Esophagus muscularis mucosa (tissue), 3 donors: Measurements from ENCODE around the gene ARHGAP8.

Source experiments
- POLR2AphosphoS5 ChIP-seq, 2 donors: sonication (generic); formaldehyde crosslinking; IDR thresholded peaks; one replicate each; pipeline ENCODE4 v1.6.1; 2017; ENCODE audit warnings: antibody characterized with exemption in 2 of 2
- TF ChIP-seq, protein P1 (sequence below), 3 experiments: fragments of 200-600 bp in 2 of 3; fragments of 450-650 bp in 1 of 3; sonication (generic) in 2 of 3; IDR thresholded peaks; one replicate each; pipeline ENCODE4 v1.5.1; 2017 to 2019; ENCODE audit warnings: antibody characterized with exemption in 3 of 3, mild to moderate bottlenecking in 2 of 3, moderate library complexity in 1 of 3

DNA sequence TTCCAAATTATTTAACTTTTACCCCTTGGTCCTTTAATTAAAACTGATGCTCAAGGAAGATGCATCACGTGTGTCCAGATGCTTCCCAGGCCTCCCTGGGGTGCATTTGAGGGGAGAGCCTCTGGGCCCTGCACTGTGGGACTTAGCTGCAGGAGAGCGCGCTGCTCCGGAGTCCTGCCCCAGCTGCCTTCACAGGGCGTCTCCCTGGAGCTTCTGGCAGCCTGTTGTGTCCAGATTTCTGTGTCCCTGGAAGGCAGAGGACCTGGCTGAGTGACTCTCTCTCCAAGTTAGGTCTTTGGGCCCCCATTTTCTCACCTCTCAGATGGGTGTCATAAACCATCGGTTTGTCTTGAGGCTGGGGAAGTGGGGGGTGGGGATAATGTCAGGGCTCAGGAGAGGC is 3.0 kb downstream of the ARHGAP8 start:
- TF ChIP-seq, protein P1, sequence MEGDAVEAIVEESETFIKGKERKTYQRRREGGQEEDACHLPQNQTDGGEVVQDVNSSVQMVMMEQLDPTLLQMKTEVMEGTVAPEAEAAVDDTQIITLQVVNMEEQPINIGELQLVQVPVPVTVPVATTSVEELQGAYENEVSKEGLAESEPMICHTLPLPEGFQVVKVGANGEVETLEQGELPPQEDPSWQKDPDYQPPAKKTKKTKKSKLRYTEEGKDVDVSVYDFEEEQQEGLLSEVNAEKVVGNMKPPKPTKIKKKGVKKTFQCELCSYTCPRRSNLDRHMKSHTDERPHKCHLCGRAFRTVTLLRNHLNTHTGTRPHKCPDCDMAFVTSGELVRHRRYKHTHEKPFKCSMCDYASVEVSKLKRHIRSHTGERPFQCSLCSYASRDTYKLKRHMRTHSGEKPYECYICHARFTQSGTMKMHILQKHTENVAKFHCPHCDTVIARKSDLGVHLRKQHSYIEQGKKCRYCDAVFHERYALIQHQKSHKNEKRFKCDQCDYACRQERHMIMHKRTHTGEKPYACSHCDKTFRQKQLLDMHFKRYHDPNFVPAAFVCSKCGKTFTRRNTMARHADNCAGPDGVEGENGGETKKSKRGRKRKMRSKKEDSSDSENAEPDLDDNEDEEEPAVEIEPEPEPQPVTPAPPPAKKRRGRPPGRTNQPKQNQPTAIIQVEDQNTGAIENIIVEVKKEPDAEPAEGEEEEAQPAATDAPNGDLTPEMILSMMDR (IDR thresholded peaks at IDR 0.05): no peak
- TF ChIP-seq POLR2AphosphoS5 (IDR thresholded peaks at IDR 0.05): no peak
